Omental fat pad (tissue), 4 donors: ENCODE results near the gene ZAR1. TPM values are rescaled to one million over a fixed set of nuclear protein-coding genes. Genes with fewer than 3 reads are reported as not detected.

Source experiments
- ATAC-seq: fragments of 150-250 bp; one replicate; pipeline ENCODE4 v1.9.1; 2016; ENCODE audit warnings: mild to moderate bottlenecking, moderate library complexity; ENCODE audit not compliant: low FRiP score
- DNase-seq: peaks from one replicate; pipeline ENCODE4 v3.0.0-alpha.2; 2019; ENCODE audit warnings: low spot score
- CTCF ChIP-seq, 3 donors: fragments of 450-650 bp; IDR thresholded peaks; one replicate each; pipeline ENCODE4 v1.5.1; 2016 to 2017; ENCODE audit warnings: antibody characterized with exemption in 3 of 3, mild to moderate bottlenecking in 3 of 3, moderate library complexity in 2 of 3
- total RNA-seq, 4 donors: library from RNA; depleted of rRNA; stranded (reverse); fragments of >200 nt; gene quantifications; one replicate each; pipeline ENCODE4 v1.1.0, GENCODE V29; 2016

Gene ZAR1
- total RNA-seq, 4 donors from 2014 or later, result not detected

GRCh38 chr4:48461000-48461399 lies 29.1 kb upstream of the ZAR1 start:
- ATAC-seq (no peak), DNase-seq (no peak)
- no peak for TF ChIP-seq CTCF (IDR thresholded peaks at IDR 0.05)

GRCh38 chr4:48462363-48462762 lies 27.7 kb upstream of the ZAR1 start:
- TF ChIP-seq CTCF (IDR thresholded peaks at IDR 0.05), result no peak
- DNase-seq, result no peak
- ATAC-seq, result no peak

GRCh38 chr4:48467442-48467841 lies 22.6 kb upstream of the ZAR1 start:
- ATAC-seq, result no peak
- TF ChIP-seq CTCF (IDR thresholded peaks at IDR 0.05), result no peak
- no peak for DNase-seq

- no peak for DNase-seq
- no peak for ATAC-seq
- TF ChIP-seq CTCF (IDR thresholded peaks at IDR 0.05), result no peak
Observed at GRCh38 chr4:48467891-48468290, 22.2 kb upstream of the ZAR1 start.

GRCh38 chr4:48470137-48470536 lies 19.9 kb upstream of the ZAR1 start:
- ATAC-seq (no peak), DNase-seq (no peak)
- TF ChIP-seq CTCF (IDR thresholded peaks at IDR 0.05), result no peak

- ATAC-seq (no peak), DNase-seq (no peak)
- TF ChIP-seq CTCF (IDR thresholded peaks at IDR 0.05), result no peak
Observed at GRCh38 chr4:48470570-48470969, 19.5 kb upstream of the ZAR1 start.

GRCh38 chr4:48472794-48473193 lies 17.3 kb upstream of the ZAR1 start:
- no peak for TF ChIP-seq CTCF (IDR thresholded peaks at IDR 0.05)
- ATAC-seq (no peak), DNase-seq (no peak)
